HL-60 (cell line): ENCODE measurements around the gene ADGRG7.

Experiments used
- POLR2AphosphoS5 ChIP-seq: IDR thresholded peaks from 2 replicates; pipeline ENCODE4 v1.6.1; 2012; ENCODE audit warnings: low read depth
- TF ChIP-seq, protein P1 (sequence below): IDR thresholded peaks from one replicate; pipeline ENCODE4 v1.5.1; 2011; ENCODE audit warnings: low read length, control low read depth, inconsistent platforms; ENCODE audit not compliant: insufficient read depth
- TF ChIP-seq, protein P2 (sequence below): IDR thresholded peaks from 2 replicates; pipeline ENCODE4 v1.6.1; 2012; ENCODE audit warnings: low read depth; ENCODE audit not compliant: insufficient replicate concordance

- TF ChIP-seq, protein P1, sequence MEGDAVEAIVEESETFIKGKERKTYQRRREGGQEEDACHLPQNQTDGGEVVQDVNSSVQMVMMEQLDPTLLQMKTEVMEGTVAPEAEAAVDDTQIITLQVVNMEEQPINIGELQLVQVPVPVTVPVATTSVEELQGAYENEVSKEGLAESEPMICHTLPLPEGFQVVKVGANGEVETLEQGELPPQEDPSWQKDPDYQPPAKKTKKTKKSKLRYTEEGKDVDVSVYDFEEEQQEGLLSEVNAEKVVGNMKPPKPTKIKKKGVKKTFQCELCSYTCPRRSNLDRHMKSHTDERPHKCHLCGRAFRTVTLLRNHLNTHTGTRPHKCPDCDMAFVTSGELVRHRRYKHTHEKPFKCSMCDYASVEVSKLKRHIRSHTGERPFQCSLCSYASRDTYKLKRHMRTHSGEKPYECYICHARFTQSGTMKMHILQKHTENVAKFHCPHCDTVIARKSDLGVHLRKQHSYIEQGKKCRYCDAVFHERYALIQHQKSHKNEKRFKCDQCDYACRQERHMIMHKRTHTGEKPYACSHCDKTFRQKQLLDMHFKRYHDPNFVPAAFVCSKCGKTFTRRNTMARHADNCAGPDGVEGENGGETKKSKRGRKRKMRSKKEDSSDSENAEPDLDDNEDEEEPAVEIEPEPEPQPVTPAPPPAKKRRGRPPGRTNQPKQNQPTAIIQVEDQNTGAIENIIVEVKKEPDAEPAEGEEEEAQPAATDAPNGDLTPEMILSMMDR: no peak
- TF ChIP-seq, protein P2, sequence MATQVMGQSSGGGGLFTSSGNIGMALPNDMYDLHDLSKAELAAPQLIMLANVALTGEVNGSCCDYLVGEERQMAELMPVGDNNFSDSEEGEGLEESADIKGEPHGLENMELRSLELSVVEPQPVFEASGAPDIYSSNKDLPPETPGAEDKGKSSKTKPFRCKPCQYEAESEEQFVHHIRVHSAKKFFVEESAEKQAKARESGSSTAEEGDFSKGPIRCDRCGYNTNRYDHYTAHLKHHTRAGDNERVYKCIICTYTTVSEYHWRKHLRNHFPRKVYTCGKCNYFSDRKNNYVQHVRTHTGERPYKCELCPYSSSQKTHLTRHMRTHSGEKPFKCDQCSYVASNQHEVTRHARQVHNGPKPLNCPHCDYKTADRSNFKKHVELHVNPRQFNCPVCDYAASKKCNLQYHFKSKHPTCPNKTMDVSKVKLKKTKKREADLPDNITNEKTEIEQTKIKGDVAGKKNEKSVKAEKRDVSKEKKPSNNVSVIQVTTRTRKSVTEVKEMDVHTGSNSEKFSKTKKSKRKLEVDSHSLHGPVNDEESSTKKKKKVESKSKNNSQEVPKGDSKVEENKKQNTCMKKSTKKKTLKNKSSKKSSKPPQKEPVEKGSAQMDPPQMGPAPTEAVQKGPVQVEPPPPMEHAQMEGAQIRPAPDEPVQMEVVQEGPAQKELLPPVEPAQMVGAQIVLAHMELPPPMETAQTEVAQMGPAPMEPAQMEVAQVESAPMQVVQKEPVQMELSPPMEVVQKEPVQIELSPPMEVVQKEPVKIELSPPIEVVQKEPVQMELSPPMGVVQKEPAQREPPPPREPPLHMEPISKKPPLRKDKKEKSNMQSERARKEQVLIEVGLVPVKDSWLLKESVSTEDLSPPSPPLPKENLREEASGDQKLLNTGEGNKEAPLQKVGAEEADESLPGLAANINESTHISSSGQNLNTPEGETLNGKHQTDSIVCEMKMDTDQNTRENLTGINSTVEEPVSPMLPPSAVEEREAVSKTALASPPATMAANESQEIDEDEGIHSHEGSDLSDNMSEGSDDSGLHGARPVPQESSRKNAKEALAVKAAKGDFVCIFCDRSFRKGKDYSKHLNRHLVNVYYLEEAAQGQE: no peak
- TF ChIP-seq POLR2AphosphoS5: no peak
These were observed 5.5 kb downstream of the ADGRG7 start for GRCh38 chr3:100614941-100615340.
